A204.1 (cell line): ENCODE results near the gene UNC13A.

Experiments used
- FAIRE-seq: peaks from 2 replicates; lab custom pipeline; 2012; peaks lifted over from hg19 to GRCh38; lab: Jason Lieb, UNC

The UNC13A gene

DNA sequence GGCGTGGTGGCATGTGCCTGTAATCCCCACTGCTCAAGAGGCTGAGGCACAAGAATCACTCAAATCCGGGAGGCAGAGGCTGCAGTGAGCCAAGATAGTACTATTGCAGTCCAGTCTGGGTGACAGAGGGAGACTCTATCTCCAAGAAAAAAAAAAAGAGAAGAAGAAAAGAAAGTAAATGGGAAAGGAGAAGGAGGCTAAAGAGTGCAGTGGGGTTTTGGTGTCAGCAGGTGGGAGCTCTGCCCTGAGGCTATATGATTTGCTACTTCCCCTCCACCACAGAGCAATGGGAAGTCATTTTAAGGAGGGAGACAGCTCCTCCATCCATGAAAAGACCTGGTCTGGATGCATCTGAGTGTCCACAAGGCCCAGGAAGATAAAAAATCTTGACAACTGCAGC is 23.1 kb downstream of the UNC13A start:
- FAIRE-seq = no peak

DNA sequence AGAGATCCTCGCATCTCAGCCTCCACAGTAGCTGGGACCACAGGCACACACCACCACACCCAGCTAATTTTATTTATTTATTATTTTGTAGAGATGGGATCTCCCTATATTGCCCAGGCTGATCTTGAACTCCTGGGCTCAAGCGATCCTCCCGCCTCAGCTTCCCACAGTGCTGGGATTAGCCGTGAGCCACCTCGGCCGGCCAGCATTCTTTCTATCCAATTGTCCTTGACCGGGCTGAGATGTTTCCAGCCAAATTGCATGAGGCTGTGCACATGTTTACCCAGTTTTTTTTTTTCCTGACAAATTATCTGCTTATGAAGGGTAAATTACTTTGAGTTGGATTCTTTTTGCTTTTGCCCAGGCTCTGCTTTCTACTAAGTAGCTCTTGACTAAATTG is 28.2 kb downstream of the UNC13A start:
- FAIRE-seq = no peak

DNA sequence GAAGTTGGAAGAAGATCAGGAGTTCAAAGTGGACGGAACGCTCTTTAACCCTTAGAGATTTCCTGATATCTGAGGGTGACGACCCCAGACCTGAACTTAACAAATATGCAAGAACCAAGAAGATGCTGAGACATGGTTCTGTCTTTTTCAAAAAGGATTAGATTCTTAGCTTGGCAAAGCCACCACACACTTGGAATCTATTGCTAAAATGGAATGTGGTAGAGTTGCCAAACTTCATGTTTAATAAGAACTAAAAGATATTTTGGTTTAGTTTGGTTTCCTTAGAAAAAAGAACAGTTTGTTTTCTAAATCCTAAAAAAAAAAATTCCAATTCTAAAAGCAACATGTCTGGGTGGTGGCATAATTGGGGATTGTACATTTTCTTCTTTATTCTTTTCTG is 29.5 kb downstream of the UNC13A start:
- peak; percentile 9 for FAIRE-seq

DNA sequence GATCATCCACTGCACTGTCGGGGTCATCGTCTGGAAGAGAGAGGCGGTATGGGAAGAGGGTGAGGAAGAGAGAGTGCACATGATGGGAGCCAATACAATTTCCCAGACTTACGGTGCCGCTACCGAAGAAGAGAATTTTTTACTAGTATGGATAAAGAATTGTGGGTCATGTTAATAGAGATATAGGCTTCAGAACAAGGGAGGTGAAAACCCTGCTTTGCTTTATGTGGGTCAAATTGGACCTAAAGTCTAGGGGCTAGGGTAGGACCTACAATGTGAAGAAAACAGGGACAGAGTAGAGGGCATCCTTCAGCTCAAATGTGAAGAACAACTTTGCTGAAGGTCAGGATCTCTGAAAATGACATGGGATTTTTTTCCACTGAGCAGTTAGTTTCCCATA is 29.9 kb downstream of the UNC13A start:
- no peak for FAIRE-seq

DNA sequence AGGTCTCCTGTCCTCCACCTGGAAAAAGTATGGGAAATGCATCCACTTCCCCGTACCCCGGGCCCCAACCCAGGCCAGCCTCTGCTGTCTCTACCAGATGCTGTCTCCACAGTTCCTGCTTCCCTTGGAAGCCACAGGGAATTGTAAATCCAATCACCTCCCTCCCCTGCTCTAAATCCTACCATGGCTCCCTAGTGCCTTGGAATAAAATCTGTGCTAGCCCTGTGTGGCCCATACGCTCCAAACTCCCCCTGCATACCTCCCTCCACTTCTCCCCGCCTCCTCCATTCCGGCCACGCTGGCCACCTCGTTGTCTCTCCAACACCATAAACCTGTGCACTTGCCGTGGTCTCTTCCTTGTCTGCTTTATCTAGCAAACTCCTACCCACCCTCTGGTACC is 31.2 kb downstream of the UNC13A start:
- FAIRE-seq = no peak

DNA sequence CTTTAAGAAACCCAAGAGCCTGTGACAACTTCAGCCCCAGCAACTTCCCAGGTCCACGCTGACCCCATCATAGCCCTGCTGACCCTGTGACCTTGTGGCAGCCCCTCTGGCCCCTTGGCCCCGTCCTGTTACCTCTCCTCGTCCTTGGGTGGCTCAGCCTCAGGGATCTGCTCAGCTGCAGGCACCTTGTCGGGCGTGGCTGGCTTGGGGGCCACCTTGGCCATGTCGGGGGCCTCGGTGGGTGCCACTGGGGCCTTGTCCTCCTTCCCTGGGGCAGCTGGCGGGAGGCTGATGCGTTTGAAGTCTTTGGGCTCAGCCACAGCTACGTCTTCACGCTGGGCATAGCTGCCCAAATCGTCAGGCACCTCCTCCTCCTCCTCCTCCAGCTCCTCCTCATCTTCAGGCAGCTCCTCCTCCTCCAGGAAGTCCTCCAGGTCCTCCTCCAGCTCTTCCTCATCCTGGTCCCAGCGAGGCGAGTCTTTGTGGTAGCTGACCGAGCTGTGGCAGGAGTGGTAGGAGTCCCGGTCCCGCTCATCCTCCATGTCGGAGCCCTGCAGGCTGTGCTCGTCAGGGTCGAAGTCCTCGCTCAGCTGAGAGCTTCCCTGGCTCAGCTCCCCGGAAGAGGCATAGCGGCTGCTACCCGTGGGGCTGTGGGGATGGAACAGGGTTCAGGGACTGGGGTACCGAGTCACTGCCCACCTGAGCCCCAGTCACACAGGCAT is 32.2 kb downstream of the UNC13A start:
- no peak for FAIRE-seq

DNA sequence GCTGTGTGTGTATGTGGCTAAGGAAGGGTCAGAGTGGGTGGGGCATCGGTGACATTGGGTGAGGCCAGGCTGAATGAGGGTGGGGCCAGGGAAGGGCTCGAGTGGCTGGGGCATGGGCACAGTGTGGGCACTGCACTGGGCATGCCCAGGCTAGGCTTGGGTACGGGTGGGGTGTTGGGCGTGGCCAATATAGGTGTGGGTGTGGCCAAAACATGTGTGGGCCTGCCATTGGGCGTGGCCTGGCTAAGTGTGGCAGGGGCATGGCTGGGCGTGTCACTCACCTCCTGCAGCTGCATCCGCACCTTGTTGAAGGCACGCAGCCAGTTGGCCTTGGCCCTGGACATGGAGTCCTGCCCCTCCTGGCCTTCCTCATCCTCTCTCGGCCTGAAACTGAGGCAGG is 33.2 kb downstream of the UNC13A start:
- FAIRE-seq = no peak

DNA sequence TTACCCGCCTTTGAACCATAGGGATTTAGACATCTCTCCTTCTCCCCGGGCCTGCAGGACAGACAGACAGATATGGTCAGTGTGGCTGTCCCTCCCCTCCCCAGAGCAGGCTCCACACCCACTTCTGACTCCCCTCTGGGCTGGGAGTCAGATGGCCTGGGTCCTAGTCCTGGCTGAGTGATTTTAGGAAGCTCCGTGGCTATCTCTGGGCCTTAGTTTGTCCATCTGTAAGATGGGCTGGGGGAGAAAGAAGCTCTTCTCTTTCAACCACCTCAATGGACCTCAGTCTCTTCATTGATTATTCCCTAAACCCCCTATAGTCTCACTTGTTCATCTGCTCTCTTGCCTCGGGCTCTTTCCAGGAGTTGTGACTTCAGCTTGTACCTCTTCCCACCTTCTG is 35.5 kb downstream of the UNC13A start:
- no peak for FAIRE-seq

DNA sequence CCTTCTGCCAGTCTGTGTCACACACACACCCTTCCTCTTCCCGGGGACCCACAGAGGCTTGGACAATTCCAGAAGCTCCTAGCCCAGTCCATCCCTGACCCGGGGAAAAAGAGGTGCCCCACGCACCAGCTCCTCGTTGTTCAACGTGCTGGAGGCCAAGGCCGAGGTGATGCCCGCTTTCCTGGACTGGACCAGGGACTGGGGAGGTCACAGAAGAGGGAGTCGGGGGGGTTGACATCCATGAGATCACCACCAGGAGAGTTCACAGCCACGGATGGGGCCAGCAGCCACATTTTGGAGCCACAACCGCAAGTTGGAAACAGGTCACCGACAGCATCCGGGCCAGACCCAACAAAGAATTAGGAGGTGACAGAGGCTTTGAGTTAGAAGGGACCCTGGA is 39.4 kb downstream of the UNC13A start:
- FAIRE-seq = no peak

DNA sequence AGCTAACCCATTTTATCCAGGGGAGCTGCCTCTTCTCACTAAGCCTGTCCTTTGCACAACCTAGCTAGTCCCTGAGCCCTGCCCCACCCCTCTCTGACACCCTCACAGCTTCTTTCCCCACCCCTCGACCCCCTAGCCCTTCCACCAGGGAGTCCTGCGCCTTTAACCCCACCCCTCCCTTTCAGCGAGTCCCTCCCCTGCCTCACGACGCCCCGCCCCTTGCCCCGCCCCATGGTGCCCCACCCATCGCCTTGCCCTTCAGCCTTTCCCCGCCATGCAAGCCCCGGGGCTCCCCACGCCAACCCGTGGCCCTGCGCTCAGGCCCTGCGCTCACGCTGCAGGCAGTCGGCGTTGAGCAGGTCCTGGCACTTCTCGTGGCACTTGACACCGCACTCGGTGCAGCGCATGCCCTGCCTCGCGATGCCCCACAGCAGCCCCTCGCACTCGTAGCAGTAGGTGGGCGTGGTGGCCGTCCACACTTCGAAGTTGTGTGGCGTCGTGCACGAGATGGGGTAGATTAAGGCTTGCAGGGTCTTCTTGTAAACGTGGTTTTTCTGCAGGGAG is 40.0 kb downstream of the UNC13A start:
- FAIRE-seq = no peak

DNA sequence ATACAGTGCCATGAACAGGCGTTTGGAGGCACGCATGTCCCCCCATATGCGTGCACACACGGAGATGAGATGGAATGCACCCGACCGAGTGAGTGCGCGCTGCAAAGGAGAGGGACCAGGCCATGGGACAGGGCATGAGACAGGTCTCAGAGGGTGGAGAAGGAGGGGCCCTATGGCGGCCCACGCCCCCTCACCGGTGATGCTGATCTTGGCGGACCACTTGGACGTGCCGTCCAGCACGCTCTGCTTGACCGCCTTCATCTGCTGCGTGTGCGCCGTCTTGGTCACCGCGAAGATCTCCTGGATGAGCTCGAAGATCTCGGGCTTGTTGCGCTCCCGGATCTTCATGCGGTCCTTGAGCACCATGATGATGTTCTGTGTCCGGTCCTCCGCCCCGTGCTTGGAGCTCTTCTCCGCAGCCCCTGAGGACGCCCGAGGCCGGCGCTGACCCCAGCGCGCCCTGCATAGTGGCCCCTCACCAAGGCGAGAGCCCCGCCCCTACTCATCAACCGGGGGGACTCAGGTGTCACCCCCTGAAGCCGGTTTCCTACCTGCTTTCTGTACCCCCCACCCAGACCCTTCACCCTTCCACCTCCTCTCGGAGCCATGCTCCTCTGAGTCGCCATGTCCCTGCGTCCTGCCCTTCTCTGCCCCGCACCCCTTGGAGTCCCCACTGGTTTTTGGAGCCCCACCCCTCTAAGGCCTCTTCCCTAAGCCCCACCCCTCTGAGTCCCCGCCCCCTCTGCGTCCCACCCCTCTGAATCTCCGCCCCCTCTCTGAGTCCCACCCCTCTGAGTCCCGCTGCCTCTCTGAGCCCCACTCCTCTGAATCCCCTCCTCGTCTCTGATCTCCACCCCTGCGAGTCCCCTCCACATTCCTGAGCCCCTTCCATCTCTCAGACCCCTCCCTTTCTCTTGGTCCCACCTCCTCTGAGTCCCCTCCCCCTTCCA is 40.8 kb downstream of the UNC13A start:
- FAIRE-seq = no peak

DNA sequence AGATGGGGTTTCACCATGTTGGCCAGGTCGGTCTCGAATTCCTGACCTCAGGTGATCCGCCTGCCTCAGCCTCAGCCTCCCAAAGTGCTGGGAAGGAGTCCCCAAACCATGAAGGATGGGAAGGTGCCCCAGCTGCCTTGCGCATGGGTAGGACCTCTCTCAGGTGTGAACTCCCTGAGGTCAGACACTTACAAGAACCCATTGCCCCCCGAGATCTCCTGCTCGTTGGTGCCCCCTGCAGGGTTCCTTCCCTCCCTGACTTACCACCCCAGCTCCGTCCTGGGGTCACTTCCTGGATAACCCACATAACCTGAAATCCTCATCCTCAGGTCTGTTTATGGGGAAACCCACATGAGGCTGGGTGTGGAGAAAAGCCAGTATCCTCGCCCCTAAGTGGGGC is 41.7 kb downstream of the UNC13A start:
- FAIRE-seq = no peak

DNA sequence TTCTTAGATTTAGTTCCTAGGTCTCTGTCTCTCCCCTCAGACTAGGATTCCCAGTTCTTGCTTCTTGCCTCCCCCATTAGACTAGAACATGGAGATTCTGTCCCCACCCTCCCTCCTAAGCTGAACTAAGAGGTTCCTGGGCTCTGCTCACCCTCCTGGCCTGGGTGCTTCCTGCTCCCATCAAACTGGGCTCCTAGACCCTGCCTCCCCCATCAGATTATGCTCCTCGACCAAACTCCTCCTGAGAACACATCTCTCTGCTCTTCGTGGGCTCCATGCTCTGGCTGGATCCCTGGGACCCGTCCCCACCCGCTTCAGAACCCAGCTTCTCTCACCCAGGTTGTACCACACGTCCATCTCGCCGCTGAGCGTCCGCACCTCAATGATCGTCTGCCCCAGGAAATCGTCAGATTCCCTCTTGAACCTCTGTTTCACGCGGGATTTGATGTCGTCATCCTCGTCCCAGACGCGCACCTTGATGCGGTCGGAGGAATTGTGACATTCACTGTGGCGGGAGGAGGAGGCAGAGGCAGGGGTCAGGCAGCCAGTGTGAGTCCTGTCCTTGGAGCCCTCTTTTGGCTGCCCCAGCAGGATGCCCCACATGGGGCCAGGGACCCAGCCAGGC is 42.7 kb downstream of the UNC13A start:
- no peak for FAIRE-seq

DNA sequence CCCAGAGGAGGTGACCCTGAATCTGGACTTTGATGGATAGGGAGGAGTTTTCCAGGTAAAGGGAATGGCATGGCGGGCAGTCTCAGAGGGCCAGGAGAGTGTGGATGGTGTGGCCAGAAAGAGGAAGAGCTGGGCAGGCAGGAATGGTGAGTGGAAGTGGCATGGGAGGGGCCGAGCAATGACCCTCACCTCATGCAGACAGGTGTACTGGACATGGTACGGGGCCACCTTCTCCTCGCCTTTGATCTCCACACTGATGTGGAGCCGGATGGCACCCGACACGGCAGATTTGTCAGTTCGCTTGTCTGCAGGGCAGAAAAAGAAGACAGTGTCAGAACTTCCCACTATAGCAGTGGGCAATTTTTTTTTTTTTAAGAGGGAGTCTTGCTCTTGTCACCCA is 45.5 kb downstream of the UNC13A start:
- no peak for FAIRE-seq

DNA sequence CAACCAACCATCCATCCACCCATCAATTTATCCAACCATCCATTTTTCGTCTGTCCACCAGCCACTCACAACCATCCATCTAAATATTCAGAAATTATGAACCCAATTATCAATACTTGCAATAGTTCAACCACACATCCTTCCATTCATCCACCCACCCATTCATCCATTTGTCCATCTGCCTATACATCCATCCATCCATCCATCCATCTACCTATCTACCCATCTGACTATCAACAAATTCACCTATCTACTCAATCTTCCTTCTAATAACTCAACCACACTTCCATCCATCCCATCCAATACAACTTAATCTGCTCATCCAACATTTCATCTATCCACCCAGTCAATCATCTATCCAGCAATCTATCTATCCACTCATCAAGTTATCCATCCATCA is 46.3 kb downstream of the UNC13A start:
- FAIRE-seq = no peak

DNA sequence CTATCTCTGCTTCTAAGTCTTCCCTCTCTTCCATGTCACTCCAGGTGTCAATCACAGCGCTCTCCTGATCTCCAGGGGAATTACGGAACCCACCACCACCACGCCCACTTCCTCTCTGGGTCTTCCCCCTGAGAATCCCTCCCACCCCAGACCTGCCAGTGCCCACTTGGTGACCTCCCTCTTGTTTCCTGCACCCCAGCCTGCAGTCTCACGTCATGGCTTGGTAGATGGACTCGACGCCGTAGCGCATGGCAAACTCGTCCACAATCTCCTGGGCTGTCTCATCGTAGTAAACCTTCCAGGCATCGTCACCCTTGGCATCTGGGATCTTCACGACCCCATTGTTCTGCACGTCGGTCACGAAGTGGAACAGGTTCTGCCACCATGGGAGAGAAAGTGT is 47.0 kb downstream of the UNC13A start:
- FAIRE-seq = no peak

DNA sequence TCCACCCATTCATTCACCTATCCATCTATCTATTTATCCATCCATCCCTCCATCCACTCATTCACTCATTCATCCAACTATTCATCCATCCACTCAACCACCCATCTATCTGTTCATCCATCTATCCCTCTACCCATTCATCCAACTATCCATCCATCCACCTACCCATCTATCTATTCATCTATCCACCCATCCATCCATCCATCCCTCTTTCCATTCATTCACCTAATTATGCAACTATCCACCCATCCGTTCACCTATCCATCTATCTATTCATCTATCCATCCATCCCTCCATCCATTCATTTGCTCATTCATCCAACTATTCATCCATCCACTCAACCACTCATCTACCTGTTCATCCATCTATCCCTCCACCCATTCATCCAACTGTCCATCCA is 54.5 kb downstream of the UNC13A start:
- FAIRE-seq = no peak

DNA sequence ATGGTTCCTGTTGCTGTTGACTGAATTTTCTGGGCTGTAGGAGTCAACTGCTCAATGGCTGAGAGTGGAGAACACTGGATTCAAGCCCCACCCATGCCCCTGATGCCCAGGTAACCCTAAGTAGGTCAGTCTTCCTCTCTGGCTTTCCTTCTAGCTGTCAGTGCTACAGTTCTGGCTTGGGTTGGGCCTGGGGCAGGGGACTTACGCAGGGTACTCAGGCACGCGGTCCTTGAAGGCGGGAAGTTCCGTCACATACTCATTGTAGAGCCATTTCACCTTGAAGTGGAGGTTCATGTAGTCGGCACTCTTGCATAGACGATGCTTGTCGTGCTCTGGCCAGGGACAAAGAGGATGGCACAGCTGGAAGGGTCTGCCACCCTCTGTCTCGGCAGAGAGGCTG is 55.6 kb downstream of the UNC13A start:
- no peak for FAIRE-seq

DNA sequence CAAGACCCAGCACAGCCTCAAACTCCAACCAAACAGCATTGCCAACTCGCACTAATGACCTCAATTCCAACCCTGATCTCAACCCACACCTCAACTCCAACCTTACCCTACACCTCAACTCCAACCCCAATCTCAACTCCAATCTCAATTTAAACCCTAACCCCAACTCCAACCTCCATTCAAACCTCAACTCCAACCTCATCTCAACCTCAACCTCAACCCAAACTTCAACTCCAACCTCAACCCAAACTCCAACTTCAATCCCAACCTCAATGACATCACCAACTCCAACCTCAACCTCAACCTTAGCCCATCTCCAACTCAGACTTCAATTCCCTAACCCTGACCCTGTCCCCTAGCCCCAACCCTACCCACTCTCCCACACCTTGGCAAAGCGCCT is 58.4 kb downstream of the UNC13A start:
- FAIRE-seq = no peak

DNA sequence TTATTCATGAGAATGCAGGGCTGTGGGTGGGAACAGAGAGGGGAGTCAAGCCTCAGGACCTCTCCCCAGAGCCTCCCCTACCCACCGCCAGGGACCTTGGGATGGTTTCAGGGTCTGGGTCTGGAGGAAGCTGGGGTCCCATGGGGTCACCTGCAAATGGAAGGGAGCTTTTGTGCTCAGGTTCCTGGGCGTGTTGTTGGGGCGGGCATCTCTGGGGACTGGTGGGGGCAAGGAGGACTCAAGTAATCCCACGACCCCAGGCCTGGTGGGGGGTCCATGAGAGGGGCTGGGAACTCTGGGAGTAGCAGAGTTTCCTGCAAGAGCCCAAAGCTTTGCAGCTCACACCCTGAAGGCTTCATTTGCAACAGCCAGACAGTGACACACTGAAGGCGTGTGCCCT is 60.2 kb downstream of the UNC13A start:
- no peak for FAIRE-seq

DNA sequence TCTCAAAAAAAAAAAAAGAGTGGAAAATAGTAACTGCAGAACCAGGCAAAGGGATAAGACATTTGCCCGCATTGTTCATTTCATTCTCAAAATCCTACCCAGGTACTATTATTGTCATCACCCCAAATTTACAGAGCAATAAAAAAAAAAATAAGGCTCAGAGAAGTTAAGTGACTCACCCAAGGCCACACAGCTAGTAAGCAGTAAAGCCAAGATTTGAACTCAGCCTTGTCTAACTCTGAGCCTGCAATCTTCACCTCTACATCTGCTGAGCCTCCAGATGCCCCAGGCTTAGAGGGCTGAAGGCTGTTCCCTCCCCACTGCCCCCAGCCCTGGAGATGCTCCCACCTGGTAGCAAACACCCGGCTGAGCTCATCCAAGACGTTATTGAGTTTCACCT is 61.0 kb downstream of the UNC13A start:
- FAIRE-seq = no peak

DNA sequence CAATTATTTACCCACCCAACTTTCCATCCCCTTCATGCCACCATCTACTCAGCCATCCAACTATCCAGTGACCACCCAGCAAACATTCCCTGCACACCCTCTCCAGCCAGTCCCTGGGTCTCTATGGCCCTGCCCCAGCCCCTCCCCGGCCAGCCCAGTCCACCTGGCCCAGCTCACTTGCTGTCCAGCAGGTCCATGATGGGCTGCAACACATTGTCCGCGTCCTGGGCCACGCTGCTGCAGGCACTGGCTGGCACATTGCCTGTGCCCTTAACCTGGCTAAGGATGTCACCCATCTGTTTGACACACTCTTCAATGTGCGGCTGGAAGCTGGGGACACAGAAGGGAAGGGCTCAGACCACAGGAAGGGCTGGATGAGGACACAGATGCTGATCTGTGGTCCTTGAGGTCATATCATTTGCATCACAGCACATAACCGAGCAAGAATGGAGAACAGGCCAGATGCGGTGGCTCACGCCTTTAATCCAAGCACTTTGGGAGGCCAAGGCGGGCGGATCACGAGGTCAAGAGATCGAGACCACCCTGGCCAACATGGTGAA is 61.6 kb downstream of the UNC13A start:
- no peak for FAIRE-seq

DNA sequence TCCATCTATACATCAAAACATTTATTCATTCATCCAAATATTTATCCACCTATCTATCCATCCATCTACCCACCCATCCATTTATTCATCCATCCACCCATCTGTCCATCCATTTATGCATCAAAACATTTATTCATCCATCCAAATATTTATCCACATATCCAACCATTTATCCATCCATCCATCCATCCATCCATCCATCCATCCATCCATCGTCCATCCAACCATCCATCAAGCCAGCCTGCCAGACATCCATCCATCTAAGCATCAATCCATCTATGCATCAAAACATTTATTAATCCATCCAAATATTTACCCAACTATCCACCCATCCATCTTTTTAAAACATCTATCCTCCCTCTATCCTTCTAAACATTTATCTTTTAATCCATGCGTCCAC is 62.2 kb downstream of the UNC13A start:
- no peak for FAIRE-seq
